Activated CD4-positive, alpha-beta T cell treated with anti-CD3 and anti-CD28 coated beads, Interleukin-2, amount 50 U/mL, for 48 hours (primary cell): Measurements from ENCODE around the gene EGF.
A peak's percentile ranks its signal among the peaks of the same experiment; 100 is the strongest.
"Not testable (repeated sequence)": the region's sequence is repeated elsewhere in the genome, so short reads cannot be mapped to it uniquely, and the experiment has no call there.

Experiments
- DNase-seq, 2 experiments: peaks; one replicate each; pipeline ENCODE4 v3.0.0-alpha.2; 2020

EGF gene

GRCh38 chr4:109915385-109916026 is 2.8 kb downstream of the EGF start:
- DNase-seq: no peak

GRCh38 chr4:109916027-109916409 is 3.3 kb downstream of the EGF start:
- no peak for DNase-seq

GRCh38 chr4:109921384-109921808 is 8.7 kb downstream of the EGF start:
- DNase-seq: no peak

GRCh38 chr4:109925396-109925795 is 12.7 kb downstream of the EGF start:
- no peak for DNase-seq

- no peak for DNase-seq
Measured at GRCh38 chr4:109928327-109929045, 15.8 kb downstream of the EGF start.

- DNase-seq: no peak
Measured at GRCh38 chr4:109930464-109930863, 17.8 kb downstream of the EGF start.

GRCh38 chr4:109930872-109931271 is 18.2 kb downstream of the EGF start:
- no peak for DNase-seq

GRCh38 chr4:109931318-109931717 is 18.6 kb downstream of the EGF start:
- no peak for DNase-seq

GRCh38 chr4:109937352-109937751 is 24.7 kb downstream of the EGF start:
- DNase-seq: not testable (repeated sequence)

GRCh38 chr4:109939190-109939589 is 26.5 kb downstream of the EGF start:
- no peak for DNase-seq

GRCh38 chr4:109942292-109942926 is 29.7 kb downstream of the EGF start:
- DNase-seq: no peak

GRCh38 chr4:109943745-109944144 is 31.1 kb downstream of the EGF start:
- DNase-seq: no peak

- no peak for DNase-seq
Measured at GRCh38 chr4:109944591-109944990, 31.9 kb downstream of the EGF start.

GRCh38 chr4:109945056-109945455 is 32.4 kb downstream of the EGF start:
- peak; percentile 38 to 58 for DNase-seq

GRCh38 chr4:109946120-109946519 is 33.4 kb downstream of the EGF start:
- no peak for DNase-seq

- DNase-seq: no peak
Measured at GRCh38 chr4:109947457-109947856, 34.8 kb downstream of the EGF start.

GRCh38 chr4:109947918-109948317 is 35.2 kb downstream of the EGF start:
- DNase-seq: no peak

- peak; percentile 13 to 47 for DNase-seq
Measured at GRCh38 chr4:109949099-109949718, 36.5 kb downstream of the EGF start.

GRCh38 chr4:109952612-109953011 is 39.9 kb downstream of the EGF start:
- DNase-seq: no peak

GRCh38 chr4:109953556-109953955 is 40.9 kb downstream of the EGF start:
- DNase-seq: no peak

GRCh38 chr4:109955146-109955545 is 42.5 kb downstream of the EGF start:
- DNase-seq: no peak

- DNase-seq: no peak
Measured at GRCh38 chr4:109957227-109957626, 44.5 kb downstream of the EGF start.

GRCh38 chr4:109959195-109959594 is 46.5 kb downstream of the EGF start:
- no peak for DNase-seq

GRCh38 chr4:109962401-109962800 is 49.7 kb downstream of the EGF start:
- DNase-seq: no peak
